ENCODE data around the gene AGGF1.
"Not testable (repeated sequence)": the region's sequence is repeated elsewhere in the genome, so short reads cannot be mapped to it uniquely, and the experiment has no call there.

The AGGF1 gene

GRCh38 chr5:77024490-77024889 is 5.7 kb upstream of the AGGF1 start:
- no peak for DNase-seq

DNA sequence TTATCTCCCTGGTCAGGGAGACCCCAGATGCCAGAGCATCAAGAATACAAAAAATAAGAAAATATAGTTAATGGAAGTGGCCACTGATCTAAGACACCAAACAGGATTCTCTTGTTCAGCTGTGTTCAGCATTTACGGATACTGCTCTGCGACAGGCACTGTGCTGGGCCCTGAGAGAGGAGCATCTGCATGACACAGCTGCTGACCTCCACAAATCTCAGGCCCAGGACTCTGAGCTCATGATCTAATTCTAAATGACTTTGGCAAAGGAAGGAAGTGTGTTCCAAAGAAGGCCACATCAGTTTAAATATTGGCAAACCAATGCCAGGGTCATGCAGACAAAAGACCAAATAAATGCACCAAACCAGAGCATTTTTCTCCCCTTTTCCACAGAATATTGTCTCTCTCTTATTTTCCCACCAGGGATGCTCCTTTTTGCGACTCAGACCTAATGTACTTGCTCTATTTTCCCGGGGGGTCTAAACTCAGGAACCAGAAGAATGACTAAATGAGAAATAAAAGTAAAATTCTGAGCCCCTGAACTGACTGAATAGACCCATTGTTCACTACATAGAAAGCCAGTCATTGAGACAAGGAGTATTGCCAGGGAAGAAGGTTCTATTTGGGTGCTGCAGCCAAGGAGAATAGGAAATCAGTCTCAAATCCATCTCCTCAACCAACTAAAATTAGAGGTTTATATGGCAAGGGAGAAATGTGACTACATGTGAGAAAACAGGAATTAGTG is 1.4 kb upstream of the AGGF1 start:
- no peak for DNase-seq

DNA sequence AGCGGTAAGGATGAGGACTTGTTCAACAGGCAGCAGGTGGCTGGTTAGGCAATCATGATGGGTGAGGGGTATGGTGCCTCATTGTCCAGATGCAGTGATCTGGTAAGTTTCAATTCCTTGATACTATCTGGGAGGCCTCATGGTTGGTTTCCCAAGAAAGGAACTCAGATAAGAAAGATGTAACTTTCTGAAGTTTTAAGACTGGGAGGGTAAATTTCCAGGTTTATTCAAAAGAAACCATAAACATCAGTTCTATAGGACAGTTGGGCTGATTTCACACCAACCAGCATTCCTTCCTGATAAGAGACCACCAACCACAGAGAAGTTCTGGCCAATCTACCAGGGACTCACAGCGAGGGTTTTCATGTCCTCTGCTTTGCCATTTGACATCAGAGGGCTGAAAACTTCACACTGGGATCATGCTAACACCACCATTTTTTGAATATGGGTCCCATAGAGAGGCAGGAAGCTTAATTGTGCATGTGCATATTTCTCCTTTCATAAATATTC is 773 bp upstream of the AGGF1 start:
- DNase-seq: peak; percentile 15

DNA sequence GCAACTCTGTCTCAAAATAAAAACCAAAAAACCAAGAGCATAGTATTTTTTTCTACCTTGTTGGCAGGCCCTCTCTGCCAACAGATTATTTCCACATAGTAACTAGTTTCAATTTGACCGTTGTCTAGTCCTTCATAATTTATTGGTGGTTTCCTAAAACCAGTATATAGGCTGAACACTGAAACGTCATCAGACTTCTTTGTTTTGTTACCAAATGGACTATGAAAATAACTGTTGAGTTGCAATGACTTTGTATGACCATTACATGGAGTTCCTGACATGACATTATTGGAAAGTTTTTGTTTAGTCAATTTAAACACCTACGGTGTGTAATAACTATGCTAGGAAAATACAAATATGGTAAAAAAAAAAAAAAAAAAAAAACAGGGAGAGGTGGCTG is 1.7 kb downstream of the AGGF1 start:
- DNase-seq: peak; percentile 2

- DNase-seq: no peak
These were observed 2.4 kb downstream of the AGGF1 start for GRCh38 chr5:77032635-77033034.

DNA sequence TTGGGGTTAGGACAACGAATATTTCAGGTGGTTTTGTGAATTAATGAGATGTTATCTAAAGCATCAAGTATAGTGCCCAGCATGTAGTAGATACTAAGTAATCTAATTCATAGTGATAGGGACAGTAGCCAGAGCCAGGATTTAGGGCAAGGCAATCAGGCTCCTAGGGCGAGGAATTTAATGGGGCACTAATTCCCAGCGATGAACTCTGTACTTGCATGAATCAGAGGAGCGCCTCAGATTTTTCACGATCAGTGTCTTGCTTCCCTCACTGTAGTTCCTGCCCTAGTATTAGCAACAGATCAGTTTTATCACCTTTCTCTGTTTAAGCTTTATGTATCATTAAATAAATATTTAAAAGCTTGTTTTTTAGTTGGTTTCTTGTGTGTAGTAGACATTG is 3.1 kb downstream of the AGGF1 start:
- no peak for DNase-seq

DNA sequence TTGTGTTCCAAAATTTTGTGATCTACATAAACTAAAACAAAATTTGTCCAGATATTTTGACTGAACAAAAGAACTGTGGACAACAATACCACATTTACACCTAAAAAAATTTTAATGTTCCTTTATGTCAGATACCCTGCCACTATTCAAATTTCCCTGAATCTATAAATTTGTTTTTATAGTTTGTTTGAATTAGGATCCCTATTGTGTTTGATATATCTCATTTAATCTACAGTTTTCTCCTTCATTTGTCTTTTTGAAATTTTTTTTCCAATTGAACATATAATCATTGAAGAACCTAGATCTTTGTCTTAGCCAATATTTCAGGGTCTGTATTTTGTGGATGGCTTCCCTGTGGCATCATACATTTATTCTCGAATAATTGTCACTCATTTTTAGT is 5.7 kb downstream of the AGGF1 start:
- DNase-seq: no peak

DNA sequence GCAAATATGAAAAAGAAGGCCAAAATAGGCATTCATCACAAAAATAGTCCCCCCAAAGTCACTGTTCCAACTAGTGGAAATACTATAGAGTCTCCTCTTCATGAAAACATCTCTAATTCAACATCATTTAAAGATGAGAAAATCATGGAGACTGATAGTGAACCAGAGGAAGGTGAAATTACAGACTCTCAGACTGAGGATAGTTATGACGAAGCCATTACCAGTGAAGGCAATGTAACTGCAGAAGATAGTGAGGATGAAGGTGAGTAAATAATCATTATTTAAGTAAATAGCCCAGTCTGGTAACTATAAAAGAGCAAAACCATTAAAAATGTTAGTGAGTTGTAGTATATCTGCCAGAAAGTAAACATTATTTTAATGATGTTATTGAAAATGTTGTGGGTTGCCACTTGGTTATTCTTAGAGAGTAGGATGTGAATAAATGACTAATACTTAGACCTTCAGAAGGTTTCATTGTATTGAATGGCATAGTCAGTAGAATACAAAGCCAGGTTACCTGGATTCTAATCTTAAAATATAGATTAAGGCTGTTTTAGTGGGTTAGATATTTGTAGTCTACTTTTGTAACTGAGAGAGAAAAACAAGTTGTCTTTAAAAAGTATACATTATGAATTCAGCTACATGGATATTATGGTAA is 16.3 kb downstream of the AGGF1 start:
- no peak for DNase-seq

- DNase-seq: no peak
These were observed 33.8 kb downstream of the AGGF1 start for GRCh38 chr5:77064040-77064439.

GRCh38 chr5:77065256-77065655 is 35.1 kb downstream of the AGGF1 start:
- peak; percentile 50 for DNase-seq

DNA sequence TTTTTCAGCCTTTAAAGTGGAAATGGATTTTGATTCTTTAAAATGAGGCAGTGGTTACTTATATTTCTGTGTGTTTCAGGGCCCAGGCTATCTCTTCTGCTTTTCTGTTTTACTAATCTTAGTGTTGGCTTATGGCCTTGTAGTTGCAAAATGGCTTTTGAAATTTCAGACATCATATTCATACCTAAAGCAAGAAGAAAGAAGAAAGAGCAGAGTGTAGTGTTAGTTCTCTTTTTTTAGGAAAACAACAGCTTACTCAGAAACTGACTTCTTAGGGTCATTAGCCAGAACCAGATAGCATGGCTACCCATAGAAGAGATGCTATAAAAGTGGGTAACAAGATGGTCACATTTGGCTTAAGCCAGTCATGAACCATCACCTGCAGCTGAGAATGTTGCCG is 36.0 kb downstream of the AGGF1 start:
- peak; percentile 31 for DNase-seq

DNA sequence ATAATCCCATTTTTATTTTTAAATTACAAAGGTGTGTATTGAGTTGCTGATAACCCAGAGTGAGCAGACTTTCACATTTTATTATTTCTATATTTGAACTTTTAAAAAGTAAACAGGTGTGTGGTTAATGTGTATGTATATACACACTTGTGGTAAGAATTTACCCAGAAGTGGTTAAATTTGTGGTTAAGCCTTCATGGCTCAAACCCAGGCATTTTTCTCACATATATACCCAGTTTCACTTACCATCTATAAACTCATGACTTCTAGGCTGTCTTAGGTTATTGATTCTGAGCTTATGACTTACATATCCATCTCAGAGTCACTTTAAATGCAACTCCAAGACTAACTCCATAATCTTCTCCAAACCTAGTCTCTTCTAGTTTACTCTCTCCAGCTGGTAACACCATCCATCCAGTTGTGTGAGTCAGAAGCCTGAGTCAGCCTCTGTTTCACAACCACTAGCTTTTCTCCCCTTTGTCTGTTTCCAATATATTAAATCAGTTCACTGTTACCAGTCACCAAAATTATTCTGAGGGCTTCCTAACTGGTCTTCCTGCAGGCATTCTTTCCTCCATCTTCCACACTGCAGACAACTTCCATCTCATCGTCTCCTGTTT is 36.7 kb downstream of the AGGF1 start:
- DNase-seq: no peak

DNA sequence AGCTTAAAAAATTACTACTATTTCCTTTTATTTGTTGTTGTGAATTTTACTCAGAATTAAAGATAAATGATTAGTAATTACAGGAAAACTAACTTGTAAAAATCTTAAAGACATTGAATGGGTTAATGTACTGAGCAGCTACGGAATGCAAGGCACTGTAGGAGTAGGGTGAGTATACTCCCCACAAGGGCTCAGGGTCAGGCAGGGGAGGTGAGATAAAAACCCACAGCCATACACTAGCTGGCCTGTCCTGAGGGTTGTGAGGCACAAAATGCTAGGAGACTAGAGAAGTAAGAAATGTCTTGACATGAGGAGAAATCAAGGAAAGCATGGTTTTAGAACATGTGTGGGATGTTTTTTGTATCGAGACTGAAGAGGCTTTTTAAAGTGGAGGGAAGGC is 43.5 kb downstream of the AGGF1 start:
- DNase-seq: peak; percentile 32

GRCh38 chr5:77074745-77075144 is 44.5 kb downstream of the AGGF1 start:
- no peak for DNase-seq

GRCh38 chr5:77076961-77077828 is 47.0 kb downstream of the AGGF1 start:
- peak; percentile 85 for DNase-seq

- DNase-seq: no peak
These were observed 47.6 kb downstream of the AGGF1 start for GRCh38 chr5:77077829-77078176.

GRCh38 chr5:77080479-77080878 is 50.3 kb downstream of the AGGF1 start:
- DNase-seq: not testable (repeated sequence)

DNA sequence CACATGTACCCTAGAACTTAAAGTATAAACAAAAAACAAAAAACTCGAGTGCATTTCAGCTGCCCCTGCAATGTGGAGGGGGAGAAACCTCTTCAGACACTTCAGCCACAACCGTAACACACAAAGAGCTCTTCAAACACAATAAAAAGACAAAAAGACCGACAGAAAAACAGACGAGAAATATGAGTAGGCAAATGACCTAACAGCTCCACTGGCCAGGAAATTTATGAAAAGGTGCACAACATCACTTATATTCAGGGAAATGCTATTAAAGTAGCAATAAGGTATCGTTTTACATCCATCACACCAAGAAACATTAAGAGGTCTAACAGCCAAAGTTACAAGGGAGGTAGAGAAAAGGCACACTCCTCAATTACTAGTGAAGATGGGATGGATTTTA is 50.7 kb downstream of the AGGF1 start:
- DNase-seq: no peak

DNA sequence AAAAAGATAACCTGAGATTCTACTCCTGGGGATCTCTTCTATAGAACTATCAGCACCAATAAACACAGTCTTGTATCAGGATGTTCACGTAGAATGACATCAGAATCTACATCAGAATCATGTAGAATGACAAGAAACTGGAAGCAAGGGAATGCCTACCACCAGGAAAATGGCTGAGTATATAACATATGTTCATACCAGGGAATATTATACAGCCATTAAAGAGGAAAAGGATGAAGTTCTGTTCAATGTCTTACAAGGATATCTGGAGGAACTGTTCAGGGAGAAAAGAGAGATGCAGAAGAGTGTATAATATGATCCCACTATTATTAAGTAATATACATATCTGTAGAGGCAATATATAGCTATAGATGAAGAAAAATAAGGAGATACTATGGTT is 52.1 kb downstream of the AGGF1 start:
- no peak for DNase-seq

- no peak for DNase-seq
These were observed 52.9 kb downstream of the AGGF1 start for GRCh38 chr5:77083088-77083487.

DNA sequence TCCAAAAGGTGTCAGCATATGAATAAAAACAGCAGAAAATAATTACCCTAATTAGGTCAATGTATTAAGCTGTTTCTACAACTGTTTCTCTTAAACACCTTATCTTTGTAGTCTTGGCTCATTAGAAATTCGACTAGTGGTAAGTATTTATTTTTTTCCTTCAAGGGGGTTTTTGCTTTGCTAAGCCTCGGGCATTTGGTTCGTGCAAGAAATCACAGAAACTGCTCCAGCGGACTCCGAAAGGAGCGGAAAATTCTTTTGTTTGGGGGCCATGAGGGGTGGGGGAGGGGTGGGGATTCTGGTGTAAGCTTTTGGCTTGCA is 56.1 kb downstream of the AGGF1 start:
- no peak for DNase-seq

GRCh38 chr5:77086689-77087483 is 56.7 kb downstream of the AGGF1 start, which contains the start of gene ZBED3:
TSS of gene ZBED3 (minus strand) at chr5:77087285. CDS start at chr5:77077878, 9,407 bp downstream.
- DNase-seq: peak; percentile 94
